HEK293 (cell line): ENCODE results near the gene CFAP300.

ENCODE experiments used
- HOXA7 ChIP-seq: sonication (generic); formaldehyde crosslinking; IDR thresholded peaks from 2 replicates; pipeline ENCODE4 v1.8.1; 2022; ENCODE audit warnings: missing genetic modification reagents, borderline replicate concordance
- ZBTB21 ChIP-seq: fragments of 450-650 bp; formaldehyde crosslinking; IDR thresholded peaks from 2 replicates; pipeline ENCODE4 v1.5.1; 2017; ENCODE audit warnings: missing biosample characterization, missing genetic modification characterization
- ZBTB7A ChIP-seq: fragments of 450-650 bp; formaldehyde crosslinking; IDR thresholded peaks from 2 replicates; pipeline ENCODE4 v1.5.1; 2016; ENCODE audit warnings: low read depth, missing biosample characterization, missing genetic modification characterization
- ZNF10 ChIP-seq: fragments of 450-650 bp; formaldehyde crosslinking; IDR thresholded peaks from 2 replicates; pipeline ENCODE4 v1.5.1; 2017; ENCODE audit warnings: missing biosample characterization, missing genetic modification characterization
- ZNF37A ChIP-seq: fragments of 450-650 bp; IDR thresholded peaks from 2 replicates; pipeline ENCODE4 v1.5.1; 2018; ENCODE audit warnings: missing biosample characterization, missing genetic modification characterization
- ZNF501 ChIP-seq: fragments of 450-650 bp; formaldehyde crosslinking; IDR thresholded peaks from 2 replicates; pipeline ENCODE4 v1.5.1; 2016; ENCODE audit warnings: missing biosample characterization, missing genetic modification characterization
- ZNF830 ChIP-seq: fragments of 450-650 bp; IDR thresholded peaks from 2 replicates; pipeline ENCODE4 v1.5.0; 2018; ENCODE audit warnings: missing biosample characterization, missing genetic modification characterization, low read depth, mild to moderate bottlenecking, moderate library complexity
- TF ChIP-seq, protein P1 (sequence below): fragments of 450-650 bp; formaldehyde crosslinking; IDR thresholded peaks from 2 replicates; pipeline ENCODE4 v1.5.1; 2016; ENCODE audit warnings: missing biosample characterization, missing genetic modification characterization
- TF ChIP-seq, protein P2 (sequence below): fragments of 450-650 bp; formaldehyde crosslinking; IDR thresholded peaks from 2 replicates; pipeline ENCODE4 v1.5.1; 2016; ENCODE audit warnings: missing biosample characterization, missing genetic modification characterization

DNA sequence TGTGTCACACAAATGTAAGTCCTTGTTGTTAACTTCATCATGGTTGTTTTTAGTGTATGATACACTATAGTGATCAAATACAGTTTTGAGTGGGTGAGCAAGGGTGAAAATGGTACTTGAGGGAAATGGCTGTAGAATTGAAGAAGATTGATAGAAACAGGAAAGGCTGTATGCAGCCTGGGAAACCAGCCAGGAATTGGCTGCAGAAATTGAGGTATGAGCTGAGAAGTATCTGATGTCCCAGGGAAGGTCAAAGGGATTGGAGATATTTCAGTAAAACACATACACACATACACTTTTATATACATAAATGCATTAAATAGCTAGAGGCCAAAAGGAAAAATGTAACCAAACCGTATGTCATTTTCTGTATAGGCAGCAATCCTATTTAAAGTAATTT is 49.9 kb downstream of the CFAP300 start:
- no peak for TF ChIP-seq ZBTB7A (tag by site-specific recombination)
- TF ChIP-seq, protein P1, sequence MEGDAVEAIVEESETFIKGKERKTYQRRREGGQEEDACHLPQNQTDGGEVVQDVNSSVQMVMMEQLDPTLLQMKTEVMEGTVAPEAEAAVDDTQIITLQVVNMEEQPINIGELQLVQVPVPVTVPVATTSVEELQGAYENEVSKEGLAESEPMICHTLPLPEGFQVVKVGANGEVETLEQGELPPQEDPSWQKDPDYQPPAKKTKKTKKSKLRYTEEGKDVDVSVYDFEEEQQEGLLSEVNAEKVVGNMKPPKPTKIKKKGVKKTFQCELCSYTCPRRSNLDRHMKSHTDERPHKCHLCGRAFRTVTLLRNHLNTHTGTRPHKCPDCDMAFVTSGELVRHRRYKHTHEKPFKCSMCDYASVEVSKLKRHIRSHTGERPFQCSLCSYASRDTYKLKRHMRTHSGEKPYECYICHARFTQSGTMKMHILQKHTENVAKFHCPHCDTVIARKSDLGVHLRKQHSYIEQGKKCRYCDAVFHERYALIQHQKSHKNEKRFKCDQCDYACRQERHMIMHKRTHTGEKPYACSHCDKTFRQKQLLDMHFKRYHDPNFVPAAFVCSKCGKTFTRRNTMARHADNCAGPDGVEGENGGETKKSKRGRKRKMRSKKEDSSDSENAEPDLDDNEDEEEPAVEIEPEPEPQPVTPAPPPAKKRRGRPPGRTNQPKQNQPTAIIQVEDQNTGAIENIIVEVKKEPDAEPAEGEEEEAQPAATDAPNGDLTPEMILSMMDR (tag by site-specific recombination): no peak
- no peak for TF ChIP-seq ZNF10
- TF ChIP-seq ZNF37A (tag by site-specific recombination): no peak
- TF ChIP-seq ZNF501 (tag by site-specific recombination): no peak
- TF ChIP-seq ZNF830: no peak
- TF ChIP-seq ZBTB21 (tag by site-specific recombination): no peak
- TF ChIP-seq, protein P2, sequence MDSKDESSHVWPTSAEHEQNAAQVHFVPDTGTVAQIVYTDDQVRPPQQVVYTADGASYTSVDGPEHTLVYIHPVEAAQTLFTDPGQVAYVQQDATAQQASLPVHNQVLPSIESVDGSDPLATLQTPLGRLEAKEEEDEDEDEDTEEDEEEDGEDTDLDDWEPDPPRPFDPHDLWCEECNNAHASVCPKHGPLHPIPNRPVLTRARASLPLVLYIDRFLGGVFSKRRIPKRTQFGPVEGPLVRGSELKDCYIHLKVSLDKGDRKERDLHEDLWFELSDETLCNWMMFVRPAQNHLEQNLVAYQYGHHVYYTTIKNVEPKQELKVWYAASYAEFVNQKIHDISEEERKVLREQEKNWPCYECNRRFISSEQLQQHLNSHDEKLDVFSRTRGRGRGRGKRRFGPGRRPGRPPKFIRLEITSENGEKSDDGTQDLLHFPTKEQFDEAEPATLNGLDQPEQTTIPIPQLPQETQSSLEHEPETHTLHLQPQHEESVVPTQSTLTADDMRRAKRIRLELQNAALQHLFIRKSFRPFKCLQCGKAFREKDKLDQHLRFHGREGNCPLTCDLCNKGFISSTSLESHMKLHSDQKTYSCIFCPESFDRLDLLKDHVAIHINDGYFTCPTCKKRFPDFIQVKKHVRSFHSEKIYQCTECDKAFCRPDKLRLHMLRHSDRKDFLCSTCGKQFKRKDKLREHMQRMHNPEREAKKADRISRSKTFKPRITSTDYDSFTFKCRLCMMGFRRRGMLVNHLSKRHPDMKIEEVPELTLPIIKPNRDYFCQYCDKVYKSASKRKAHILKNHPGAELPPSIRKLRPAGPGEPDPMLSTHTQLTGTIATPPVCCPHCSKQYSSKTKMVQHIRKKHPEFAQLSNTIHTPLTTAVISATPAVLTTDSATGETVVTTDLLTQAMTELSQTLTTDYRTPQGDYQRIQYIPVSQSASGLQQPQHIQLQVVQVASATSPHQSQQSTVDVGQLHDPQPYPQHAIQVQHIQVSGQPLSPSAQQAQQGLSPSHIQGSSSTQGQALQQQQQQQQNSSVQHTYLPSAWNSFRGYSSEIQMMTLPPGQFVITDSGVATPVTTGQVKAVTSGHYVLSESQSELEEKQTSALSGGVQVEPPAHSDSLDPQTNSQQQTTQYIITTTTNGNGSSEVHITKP (tag by site-specific recombination): no peak
- TF ChIP-seq HOXA7 (CRISPR knock-in tag): no peak
